Measurements from ENCODE around the gene RRP7A. TPM values are rescaled to one million over a fixed set of nuclear protein-coding genes. Genes with fewer than 3 reads are reported as not detected.
"Not testable (repeated sequence)": the region's sequence is repeated elsewhere in the genome, so short reads cannot be mapped to it uniquely, and the experiment has no call there.

RRP7A gene
- total RNA-seq, 1 experiment from 2014 or later = 72.2 TPM

- CTCF ChIA-PET = no interaction called here
- Histone ChIP-seq H3K36me3 (ENCODE audit: control insufficient read depth, insufficient read depth, low read length) (no peaks in the 10 kb centered on the region), H3K4me3 (ENCODE audit: low read depth, low read length) (no peak overlapping the region), H3K4me1 (peaks cover 14% of the 10 kb centered on the region; the same call in 1 of the 2 replicates), H3K9me3 (no peaks in the 10 kb centered on the region), H3K27me3 (replicated peaks; ENCODE audit: control insufficient read depth, insufficient read depth, low read length) (no peaks in the 10 kb centered on the region)
- DNase-seq = no peak
- POLR2A ChIA-PET = no interaction called here
- BruUV-seq (replicated peaks) = no TSS peak
- no peak overlapping the region for H3K4me3 Mint-ChIP-seq (ENCODE audit: unreplicated experiment)
- H3K27me3 Mint-ChIP-seq (ENCODE audit: insufficient read depth, unreplicated experiment) = no peaks in the 10 kb centered on the region
- H3K36me3 Mint-ChIP-seq (ENCODE audit: insufficient read depth, unreplicated experiment) = peaks cover 19% of the 10 kb centered on the region
- intact Hi-C loops (cut with micrococcal nuclease; ENCODE audit: unreplicated experiment) = no loop called here
- TF ChIP-seq CTCF (IDR thresholded peaks at IDR 0.05; ENCODE audit: insufficient read depth in 1 of 2, low read depth in 1 of 2, low read length in 1 of 2, severe bottlenecking in 1 of 2, unreplicated experiment in 1 of 2) = no peak
- peaks cover 16% of the 10 kb centered on the region for H3K4me1 Mint-ChIP-seq (ENCODE audit: low read depth, unreplicated experiment)
- no peaks in the 10 kb centered on the region for H3K9me3 Mint-ChIP-seq (ENCODE audit: unreplicated experiment)
- H3K27ac Mint-ChIP-seq (ENCODE audit: unreplicated experiment) = no peak overlapping the region
Measured at GRCh38 chr22:42564699-42565098, 45.1 kb upstream of the RRP7A start.

- H3K27ac Mint-ChIP-seq (ENCODE audit: unreplicated experiment); BruUV-seq (replicated peaks); POLR2A ChIA-PET; H3K27me3 Mint-ChIP-seq (ENCODE audit: insufficient read depth, unreplicated experiment); H3K4me3 ChIP-seq (ENCODE audit: low read depth, low read length); H3K9me3 Mint-ChIP-seq (ENCODE audit: unreplicated experiment); H3K4me3 Mint-ChIP-seq (ENCODE audit: unreplicated experiment); intact Hi-C loops (cut with micrococcal nuclease; ENCODE audit: unreplicated experiment); H3K9me3 ChIP-seq; CTCF ChIA-PET; DNase-seq; H3K36me3 ChIP-seq (ENCODE audit: control insufficient read depth, insufficient read depth, low read length); H3K27me3 ChIP-seq (replicated peaks; ENCODE audit: control insufficient read depth, insufficient read depth, low read length): not testable (repeated sequence)
- Mint-ChIP-seq H3K36me3 (ENCODE audit: insufficient read depth, unreplicated experiment) (peaks cover 15% of the 10 kb centered on the region), H3K4me1 (ENCODE audit: low read depth, unreplicated experiment) (peaks cover 16% of the 10 kb centered on the region)
- H3K4me1 ChIP-seq = peaks cover 14% of the 10 kb centered on the region; the same call in 1 of the 2 replicates
Measured at GRCh38 chr22:42563943-42564342, 44.3 kb upstream of the RRP7A start.

DNA sequence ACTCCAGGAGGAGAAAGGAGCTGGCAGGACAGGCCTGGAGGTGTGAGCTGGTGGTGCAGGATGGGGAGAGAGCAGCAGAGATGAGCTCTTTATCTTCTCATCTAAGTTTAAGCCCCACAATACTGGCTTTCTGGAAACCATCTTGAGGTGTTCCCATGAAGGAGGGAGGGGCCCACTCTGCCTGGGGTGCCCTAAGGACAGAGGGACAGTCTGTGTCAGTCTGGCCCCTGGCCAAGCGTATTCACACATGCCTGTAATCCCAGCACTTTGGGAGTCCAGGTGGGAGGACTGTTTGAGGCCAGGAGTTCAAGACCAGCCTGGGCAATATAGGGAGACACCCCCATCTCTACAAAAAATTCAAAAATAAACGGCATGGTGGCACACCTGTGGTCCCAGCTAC lies 43.1 kb upstream of the RRP7A start:
- Mint-ChIP-seq H3K27ac (ENCODE audit: unreplicated experiment) (no peak overlapping the region), H3K4me3 (ENCODE audit: unreplicated experiment) (no peak overlapping the region), H3K9me3 (ENCODE audit: unreplicated experiment) (no peaks in the 10 kb centered on the region), H3K36me3 (ENCODE audit: insufficient read depth, unreplicated experiment) (peaks cover 15% of the 10 kb centered on the region), H3K27me3 (ENCODE audit: insufficient read depth, unreplicated experiment) (no peaks in the 10 kb centered on the region), H3K4me1 (ENCODE audit: low read depth, unreplicated experiment) (peaks cover 16% of the 10 kb centered on the region)
- TF ChIP-seq CTCF (IDR thresholded peaks at IDR 0.05; ENCODE audit: insufficient read depth in 1 of 2, low read depth in 1 of 2, low read length in 1 of 2, severe bottlenecking in 1 of 2, unreplicated experiment in 1 of 2) = no peak
- Histone ChIP-seq H3K36me3 (ENCODE audit: control insufficient read depth, insufficient read depth, low read length) (no peaks in the 10 kb centered on the region), H3K4me3 (ENCODE audit: low read depth, low read length) (no peak overlapping the region), H3K4me1 (peaks cover 14% of the 10 kb centered on the region; the same call in 1 of the 2 replicates), H3K27me3 (replicated peaks; ENCODE audit: control insufficient read depth, insufficient read depth, low read length) (no peaks in the 10 kb centered on the region), H3K9me3 (no peaks in the 10 kb centered on the region)
- no peak for DNase-seq
- ChIA-PET CTCF (interaction anchor here (0.6 to 0.7 kb wide), 3 partner anchors 17 to 40 kb away, joined by 3 to 4 read pairs (median 3); no protein-coding TSS in a partner anchor), POLR2A (no interaction called here)
- BruUV-seq (replicated peaks) = no TSS peak
- intact Hi-C loops (cut with micrococcal nuclease; ENCODE audit: unreplicated experiment) = no loop called here

GRCh38 chr22:42562279-42562678 lies 42.7 kb upstream of the RRP7A start:
- no peak overlapping the region for H3K4me3 ChIP-seq (ENCODE audit: low read depth, low read length)
- peaks cover 15% of the 10 kb centered on the region for H3K36me3 Mint-ChIP-seq (ENCODE audit: insufficient read depth, unreplicated experiment)
- no peak for DNase-seq
- H3K9me3 ChIP-seq = no peaks in the 10 kb centered on the region
- H3K27me3 Mint-ChIP-seq (ENCODE audit: insufficient read depth, unreplicated experiment) = no peaks in the 10 kb centered on the region
- no peak overlapping the region for H3K27ac Mint-ChIP-seq (ENCODE audit: unreplicated experiment)
- peaks cover 14% of the 10 kb centered on the region; the same call in 1 of the 2 replicates for H3K4me1 ChIP-seq
- BruUV-seq (replicated peaks) = no TSS peak
- intact Hi-C loops (cut with micrococcal nuclease; ENCODE audit: unreplicated experiment) = no loop called here
- no peaks in the 10 kb centered on the region for H3K27me3 ChIP-seq (replicated peaks; ENCODE audit: control insufficient read depth, insufficient read depth, low read length)
- CTCF ChIA-PET = interaction anchor here (0.6 to 0.7 kb wide), 3 partner anchors 17 to 39 kb away, joined by 3 to 4 read pairs (median 3); no protein-coding TSS in a partner anchor
- H3K9me3 Mint-ChIP-seq (ENCODE audit: unreplicated experiment) = no peaks in the 10 kb centered on the region
- TF ChIP-seq CTCF (IDR thresholded peaks at IDR 0.05; ENCODE audit: insufficient read depth in 1 of 2, low read depth in 1 of 2, low read length in 1 of 2, severe bottlenecking in 1 of 2, unreplicated experiment in 1 of 2) = no peak
- no peak overlapping the region for H3K4me3 Mint-ChIP-seq (ENCODE audit: unreplicated experiment)
- peaks cover 16% of the 10 kb centered on the region for H3K4me1 Mint-ChIP-seq (ENCODE audit: low read depth, unreplicated experiment)
- no peaks in the 10 kb centered on the region for H3K36me3 ChIP-seq (ENCODE audit: control insufficient read depth, insufficient read depth, low read length)
- POLR2A ChIA-PET = no interaction called here

All from Caco-2 (cell line).